Fibroblast of skin of right quadriceps (primary cell): ENCODE data around the gene RUNX1.

Experiments used
- DNase-seq: peaks from one replicate; pipeline ENCODE4 v3.0.0-alpha.2; 2013

RUNX1 gene

DNA sequence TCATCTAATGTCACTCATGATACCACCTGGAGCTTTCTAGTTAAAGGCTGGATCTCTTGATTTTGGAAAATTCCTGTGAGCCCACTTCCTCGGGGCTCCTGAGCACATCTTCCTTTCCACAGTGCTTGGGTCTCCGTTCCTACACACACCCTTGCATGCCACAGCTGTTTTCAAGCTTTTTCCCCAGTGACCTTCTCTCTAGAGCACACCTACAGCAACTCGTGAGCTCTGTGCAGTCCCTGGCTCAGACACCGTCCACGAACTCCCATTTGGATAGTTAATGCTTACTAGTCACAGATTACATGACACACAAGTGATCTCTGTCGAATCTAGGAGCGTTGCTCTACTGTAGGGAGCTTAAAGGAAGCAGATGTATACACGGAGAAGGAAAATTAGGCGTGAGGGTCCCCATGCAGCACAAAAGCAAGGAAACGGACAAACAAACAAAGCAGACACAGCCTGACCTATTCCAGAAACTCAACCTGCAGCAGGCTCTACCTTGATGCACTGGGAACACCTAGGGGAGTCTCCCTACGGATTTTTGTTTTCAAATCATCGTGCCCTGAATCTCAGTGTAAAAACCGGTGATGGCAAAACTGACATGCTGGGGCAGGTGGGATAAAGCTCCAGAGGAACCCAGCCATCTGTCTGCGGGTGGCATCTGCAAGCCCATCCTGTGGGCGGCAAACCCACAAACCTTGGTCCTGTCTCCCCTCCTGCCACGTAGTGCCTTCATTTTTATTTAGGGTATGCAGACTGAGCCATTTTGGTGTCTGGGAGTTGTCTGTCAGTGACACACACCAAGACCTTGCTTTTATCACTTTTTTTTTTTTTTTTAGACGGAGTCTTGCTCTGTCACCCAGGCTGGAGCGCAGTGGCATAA lies 177.8 kb downstream of the RUNX1 start:
- no peak for DNase-seq

GRCh38 chr21:34870246-34870645 lies 178.9 kb downstream of the RUNX1 start:
- DNase-seq, result no peak

DNA sequence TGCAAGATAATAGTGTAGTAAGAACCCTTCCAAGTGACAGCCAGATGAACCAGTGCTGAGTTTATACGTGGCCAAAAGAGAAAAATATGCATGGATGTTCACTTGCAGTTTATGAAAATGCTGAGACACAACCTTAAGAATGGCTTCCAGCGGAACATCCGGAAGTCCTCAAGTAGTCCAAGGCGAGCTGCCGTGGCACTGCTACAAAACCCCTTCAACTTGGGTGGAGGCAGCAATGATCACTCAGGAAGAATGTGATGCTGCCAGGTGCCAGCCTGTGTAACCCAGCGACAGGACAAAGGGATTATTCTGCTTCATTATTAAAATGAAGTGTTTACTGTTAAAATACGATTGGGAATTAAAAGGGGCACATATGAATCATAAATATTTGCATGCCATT lies 179.6 kb downstream of the RUNX1 start:
- DNase-seq, result no peak

- DNase-seq, result no peak
Measured at GRCh38 chr21:34867785-34868184, 181.3 kb downstream of the RUNX1 start.

GRCh38 chr21:34865400-34866241 lies 183.5 kb downstream of the RUNX1 start:
- DNase-seq, result no peak

- DNase-seq, result no peak
Measured at GRCh38 chr21:34864370-34865149, 184.5 kb downstream of the RUNX1 start.

DNA sequence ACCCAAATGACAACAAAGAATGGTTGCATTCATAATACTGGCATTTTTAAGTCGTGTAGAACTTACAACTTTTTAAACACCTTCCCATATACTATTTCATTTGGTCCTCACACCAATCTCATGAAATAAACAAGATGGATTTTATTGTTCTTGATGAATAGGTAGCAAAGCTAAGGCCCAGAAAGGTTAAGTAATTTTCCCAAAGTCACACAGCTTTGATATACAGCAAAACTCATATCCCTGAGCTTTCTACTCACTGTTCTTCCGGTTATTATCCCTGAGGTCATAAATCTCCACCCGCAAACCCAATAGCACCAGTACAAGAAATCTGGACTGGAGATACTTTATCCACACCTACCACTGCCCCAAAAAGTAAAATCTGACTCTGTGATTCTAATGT lies 186.2 kb downstream of the RUNX1 start:
- DNase-seq, result no peak

GRCh38 chr21:34861258-34861657 lies 187.8 kb downstream of the RUNX1 start:
- DNase-seq, result no peak

GRCh38 chr21:34859976-34860653 lies 189.0 kb downstream of the RUNX1 start:
- DNase-seq, result no peak

DNA sequence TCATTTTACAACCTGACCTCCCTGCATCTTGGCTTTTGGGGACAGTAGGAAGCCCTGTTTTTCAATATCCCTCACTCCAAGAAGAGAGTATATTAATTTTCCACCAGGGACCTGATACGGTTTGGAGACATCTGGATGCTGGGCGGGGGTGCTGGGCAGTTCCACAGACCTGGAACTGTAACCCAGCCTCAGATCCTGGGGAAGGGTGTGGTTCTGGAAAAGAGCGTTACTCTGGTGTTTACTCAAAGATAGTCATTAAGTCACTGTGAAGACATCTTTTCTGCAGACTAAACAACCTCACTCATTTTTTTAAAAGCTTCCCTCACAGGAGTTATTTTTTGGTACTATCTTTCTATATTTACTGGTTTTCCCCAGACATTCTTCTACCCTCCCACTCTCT lies 190.5 kb downstream of the RUNX1 start:
- DNase-seq, result no peak

DNA sequence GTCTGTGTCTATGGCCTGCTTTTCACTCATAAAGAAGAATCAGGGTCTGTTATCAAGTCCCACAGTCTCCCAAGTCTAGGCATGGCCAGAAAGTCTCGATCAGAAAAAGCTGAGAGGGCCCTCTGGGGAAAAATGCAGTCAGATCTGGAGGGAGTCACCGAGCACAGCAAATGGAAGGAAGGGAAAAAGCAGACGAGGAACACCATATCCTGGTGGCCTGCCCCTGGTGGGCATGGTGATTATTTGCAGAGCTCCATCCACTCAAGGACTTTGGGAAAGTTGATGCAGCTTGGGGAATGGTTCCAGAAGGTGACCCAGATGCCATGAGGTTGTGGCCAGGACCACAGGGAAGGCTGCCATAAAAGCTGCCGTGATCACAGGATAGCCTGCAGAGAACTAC lies 191.2 kb downstream of the RUNX1 start:
- DNase-seq, result no peak

DNA sequence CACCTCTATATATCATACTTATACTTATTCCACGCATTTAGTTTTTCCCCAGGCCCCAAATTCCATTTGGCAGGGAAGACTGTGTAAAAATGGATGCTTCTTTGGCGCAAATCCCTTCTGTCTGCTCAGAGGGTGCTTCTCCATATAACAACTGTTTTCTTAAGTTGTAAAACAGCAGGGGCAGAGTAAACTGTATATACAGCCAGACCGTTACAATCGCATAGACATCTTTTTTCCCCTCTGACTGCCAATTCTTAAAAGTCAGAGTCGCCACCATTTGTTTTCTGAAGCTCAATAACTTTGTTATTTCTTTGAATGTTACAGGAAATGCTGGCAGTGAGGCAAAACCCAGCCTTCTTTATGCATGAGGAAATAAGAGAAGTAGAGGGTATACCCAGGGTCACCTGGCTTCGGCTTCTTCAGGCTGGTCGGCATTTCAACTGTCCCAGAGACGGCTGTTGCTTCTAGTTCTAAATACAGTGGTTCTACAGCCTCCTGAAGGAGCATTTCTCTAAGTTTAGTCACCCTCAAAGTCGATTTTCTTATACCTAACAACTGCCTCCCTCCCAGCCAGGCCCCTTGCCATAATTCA lies 191.9 kb downstream of the RUNX1 start:
- no peak for DNase-seq

- peak; percentile 42 for DNase-seq
Measured at GRCh38 chr21:34852448-34852847, 196.7 kb downstream of the RUNX1 start.

DNA sequence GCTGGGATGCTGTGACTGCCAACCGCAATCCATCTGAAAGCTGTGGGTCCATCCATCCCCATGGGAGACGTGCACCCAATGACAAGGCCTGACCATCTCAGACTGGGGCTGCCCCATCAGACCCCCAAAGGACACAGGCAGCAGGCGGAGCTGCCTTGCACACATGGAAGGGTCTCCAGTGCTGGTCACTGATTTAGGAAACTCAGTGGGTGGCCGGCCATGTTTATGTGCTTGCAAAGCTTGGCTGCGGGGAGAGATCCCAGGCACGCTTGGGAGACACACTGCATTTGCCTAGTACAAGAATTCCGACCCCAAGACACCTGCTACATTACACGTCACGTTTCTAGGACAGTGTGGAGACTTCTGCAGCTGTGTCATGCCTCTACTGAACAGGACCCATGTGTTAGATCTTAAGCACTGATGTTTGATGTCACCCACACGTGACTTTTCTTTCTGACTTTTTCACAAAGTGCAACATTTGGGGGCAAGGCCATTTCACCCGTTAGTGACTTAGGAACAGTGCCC lies 198.9 kb downstream of the RUNX1 start:
- DNase-seq, result no peak

- DNase-seq, result peak; percentile 69
Measured at GRCh38 chr21:34846601-34847112, 202.4 kb downstream of the RUNX1 start.

DNA sequence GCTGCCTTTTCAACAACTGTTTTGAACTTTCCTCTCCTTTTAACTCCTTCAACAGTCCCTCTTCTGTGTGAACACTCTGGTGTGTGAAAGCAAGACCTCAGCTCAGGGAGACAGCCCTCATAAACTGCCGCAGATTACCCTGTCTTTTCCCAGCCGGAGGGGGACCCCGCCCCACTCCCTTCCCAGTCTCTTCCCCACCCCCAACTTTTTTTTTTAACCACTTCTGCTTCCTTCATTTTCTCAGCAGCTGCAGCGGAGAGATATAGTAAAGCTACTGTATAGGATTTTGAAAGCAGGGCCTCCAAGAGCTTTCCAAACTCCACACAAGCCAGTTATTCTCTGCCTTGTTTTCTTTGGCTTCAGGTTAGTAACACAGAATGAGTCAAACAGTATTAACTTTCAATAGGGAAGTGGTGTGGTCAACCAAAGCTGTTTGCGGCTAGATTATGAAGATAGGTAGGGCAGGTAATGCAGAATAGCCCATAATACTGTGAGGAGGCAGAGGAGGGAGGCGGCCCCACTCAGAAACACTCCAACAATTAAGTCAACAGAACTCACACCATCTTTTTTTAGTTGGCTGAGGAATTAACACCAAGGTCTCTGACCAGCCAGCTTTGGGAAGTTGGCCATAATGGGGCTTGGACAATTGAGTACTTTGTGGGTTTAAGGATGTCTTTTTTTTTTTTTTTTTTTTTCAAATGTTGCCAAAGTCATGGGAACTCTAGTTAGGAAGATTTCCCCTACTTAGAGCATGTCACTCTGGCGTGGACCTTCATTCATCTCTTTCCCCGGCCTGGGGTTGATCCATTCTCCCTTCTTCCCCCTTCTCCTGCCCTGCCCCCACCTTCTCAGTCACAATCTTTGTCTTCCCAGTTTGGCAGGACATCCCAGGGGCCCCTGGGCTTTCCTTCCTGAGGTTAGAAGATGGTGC lies 203.3 kb downstream of the RUNX1 start:
- peak; percentile 73 for DNase-seq

DNA sequence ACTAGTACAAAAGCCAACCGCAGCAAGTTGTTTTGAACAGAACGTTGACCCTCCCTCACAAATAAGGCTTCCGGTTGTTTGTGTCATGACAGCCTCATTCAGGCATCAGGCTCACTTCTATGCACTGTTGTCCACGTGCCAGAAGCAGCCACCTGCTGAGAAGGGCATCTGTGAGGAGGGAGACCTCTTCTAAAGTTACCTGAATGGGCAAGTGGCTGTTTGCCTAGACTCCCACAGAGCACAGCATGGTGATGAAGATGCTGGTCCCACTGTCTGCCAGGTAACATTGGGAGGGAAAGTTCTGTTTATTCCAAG lies 204.2 kb downstream of the RUNX1 start:
- no peak for DNase-seq

DNA sequence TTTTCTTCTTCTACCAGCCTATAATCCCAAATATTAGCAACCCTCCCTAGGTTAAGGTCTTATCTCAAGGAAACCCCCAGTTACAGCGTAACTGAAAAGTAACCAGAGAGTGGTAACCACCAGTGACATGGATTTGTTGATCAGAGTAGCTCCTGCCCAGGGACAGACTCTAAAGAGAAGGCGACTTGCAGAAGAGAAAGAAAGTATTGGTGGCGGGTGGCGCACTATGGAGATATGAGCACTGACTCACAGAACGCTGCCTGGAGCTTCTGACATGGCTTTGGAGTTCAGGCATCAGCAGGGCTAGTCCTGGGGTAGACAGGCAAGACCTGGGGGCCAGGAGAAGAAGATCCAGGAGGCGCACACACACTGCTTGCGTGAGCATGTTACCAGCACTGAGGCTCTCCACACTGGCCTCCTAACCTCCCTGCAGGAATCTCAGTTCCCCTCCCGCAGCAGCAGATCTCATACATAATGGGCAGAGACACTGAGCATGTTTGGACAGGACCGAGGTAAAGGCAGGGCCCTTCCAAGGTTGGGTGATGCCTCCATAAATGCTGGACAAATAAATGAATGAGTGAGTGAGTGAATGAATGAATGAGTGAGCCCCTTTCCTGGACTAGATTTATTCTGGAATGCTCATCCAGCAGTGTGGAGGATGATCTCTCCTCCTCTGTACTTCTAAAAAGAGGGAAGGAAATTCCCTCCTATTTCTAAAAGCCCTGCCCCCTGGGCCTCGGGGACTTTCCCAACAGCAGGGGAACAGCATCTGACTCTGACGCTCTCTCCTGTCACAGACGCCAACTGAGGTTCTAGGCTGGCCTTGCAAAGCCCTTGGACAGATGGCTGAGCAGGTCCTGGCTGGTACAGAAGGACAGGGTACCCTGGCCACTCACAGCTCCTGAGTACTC lies 204.8 kb downstream of the RUNX1 start:
- no peak for DNase-seq

DNA sequence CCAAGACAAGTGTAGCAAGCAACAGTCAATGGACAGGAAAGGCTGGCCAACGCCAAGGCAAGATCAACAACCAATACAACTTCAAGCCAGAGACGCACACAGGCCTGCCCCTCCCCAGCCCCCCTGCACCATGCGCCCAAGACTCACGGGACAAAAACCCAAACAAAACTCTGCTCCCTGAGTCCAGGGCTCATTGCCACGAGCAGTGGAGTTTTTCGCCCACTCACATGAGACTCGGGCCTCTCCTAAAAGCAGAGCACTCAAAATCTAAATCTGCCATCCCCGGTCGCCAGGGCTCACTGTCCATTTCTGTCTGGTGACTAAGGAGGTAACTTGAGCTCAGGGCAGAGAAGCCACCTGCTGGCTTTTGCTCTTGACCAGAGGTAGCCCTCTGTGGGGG lies 205.5 kb downstream of the RUNX1 start:
- no peak for DNase-seq

DNA sequence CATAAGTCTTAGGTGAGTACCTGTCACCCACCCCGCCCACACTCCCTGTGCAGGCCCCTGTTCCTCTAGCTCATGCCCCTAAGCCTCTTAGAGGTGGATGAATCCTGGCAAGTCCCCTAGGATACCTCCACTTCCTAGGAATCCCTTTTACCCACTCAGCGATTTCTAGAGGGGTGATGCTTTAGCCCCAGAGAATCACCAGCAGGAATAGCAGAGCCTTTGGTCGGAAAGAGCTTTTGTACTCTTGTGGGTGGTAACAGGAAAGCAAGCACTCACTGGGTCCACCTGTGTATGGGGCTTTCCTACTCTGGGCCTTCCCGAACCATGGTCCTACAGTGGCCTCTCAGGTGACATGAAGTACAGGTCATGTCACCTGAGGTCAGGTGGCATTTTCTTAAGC lies 207.9 kb downstream of the RUNX1 start:
- DNase-seq, result no peak
